Activated CD8-positive, alpha-beta memory T cell treated with anti-CD3 and anti-CD28 coated beads, Interleukin-2, amount 50 U/mL, for 1 hour (primary cell): ENCODE data around the gene BIRC5.

Experiments used
- DNase-seq: peaks from one replicate; pipeline ENCODE4 v3.0.0-alpha.2; 2020; ENCODE audit errors: extremely low read depth

The BIRC5 gene

GRCh38 chr17:78255953-78256706, 42.1 kb downstream of the BIRC5 start:
- no peak for DNase-seq

- DNase-seq: no peak
These were observed 42.9 kb downstream of the BIRC5 start for GRCh38 chr17:78256707-78257591.

DNA sequence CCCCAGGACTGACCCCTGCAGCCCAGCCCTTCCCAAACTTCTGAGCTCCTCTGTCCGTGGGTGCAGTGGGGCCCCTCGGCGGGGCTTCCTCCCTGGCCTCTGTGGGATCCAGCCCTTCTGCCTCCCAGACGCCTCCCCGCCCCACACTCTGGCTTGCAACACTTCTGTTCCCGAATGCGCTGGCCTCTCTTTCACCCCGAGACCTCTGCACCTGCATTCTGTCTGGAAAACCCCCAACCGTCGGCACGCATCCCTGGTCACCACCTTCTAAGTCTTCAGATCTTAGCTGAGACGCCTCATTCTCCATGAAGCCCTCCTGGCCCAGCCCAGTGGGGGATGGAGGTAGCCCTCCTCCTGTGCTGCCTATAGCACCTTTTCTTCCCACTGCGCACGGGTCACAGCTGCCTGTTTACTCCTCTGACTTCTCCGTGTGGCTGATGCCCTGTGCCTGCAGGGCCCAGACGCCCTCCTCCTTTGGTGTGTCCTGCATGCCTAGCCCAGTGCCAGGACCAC, 43.8 kb downstream of the BIRC5 start:
- DNase-seq: no peak

- no peak for DNase-seq
These were observed 44.5 kb downstream of the BIRC5 start for GRCh38 chr17:78258323-78259191.

- no peak for DNase-seq
These were observed 45.1 kb downstream of the BIRC5 start for GRCh38 chr17:78259192-78259554.

DNA sequence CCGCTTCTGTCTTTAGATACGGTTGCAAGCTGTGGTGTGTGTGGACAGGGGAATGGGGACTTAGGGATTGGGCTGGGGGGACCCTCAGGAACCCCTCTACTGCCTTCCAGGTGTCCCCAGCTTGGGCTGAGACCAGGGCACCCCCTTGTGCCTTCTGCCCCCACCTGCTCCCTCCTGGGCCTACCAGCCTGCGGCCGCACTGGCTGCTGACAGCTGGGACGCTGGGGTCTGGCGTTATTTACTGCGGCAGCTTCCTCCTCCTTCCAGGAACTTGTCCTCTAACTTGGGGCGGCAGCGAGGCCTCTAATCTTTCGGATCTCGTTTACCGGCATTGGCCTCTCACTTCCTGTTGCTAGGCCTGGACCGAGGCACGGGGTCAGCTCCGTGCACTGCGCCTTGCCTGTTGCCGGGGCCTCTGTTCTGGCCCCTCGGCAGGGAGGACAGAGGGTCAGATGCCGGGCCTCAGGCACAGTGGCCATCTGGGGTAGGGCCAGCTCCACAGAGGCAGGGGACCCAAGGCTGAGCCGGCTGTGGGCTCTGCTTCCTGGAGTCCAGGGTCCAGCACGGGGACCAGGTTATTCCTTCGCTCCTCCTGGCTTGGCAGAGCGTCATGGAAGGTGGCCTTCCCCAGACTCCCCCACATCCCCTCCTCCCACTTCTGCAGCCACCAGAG, 49.1 kb downstream of the BIRC5 start:
- DNase-seq: no peak

- no peak for DNase-seq
These were observed 49.8 kb downstream of the BIRC5 start for GRCh38 chr17:78263736-78264340.

GRCh38 chr17:78264590-78264989, 50.5 kb downstream of the BIRC5 start:
- no peak for DNase-seq

DNA sequence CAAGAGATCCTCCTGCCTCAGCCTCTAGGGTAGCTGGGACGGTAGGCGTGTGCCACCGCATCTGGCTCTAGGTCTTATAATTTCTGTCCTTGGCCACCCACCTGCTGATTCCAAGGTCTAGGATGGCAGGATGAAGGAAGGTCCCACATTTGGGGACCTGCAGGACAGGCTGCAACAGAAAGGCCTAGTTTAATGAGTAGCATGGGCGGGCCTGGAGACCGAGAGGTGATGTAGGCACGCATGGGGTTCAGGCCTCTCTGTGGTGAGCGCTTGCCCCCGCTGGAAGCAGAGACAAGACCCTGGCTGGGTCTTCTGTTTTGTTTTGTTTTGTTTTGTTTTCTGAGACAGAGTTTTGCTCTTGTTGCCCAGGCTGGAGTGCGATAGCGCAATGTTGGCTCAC, 51.1 kb downstream of the BIRC5 start:
- no peak for DNase-seq

GRCh38 chr17:78266231-78266631, 52.2 kb downstream of the BIRC5 start:
- DNase-seq: no peak

DNA sequence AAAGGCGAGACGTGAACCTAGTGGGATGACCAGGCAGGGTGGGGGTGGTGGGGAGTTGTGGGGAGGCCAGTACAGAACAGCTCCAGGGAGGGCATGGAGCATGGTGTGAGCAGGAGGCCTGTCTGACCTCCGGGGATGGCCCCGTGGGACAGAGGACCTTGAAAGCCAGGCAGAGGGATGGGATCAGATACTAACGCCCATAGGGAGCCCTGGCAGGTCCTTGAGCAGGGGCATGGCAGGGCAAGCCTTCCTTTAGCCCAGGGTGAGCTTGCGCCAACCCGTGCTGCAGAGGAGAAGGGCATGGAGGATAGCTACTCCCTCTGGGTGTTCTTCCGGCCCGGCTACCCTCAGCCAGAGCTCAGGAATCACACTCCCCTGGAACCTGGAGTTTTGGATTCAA, 52.7 kb downstream of the BIRC5 start:
- DNase-seq: no peak

DNA sequence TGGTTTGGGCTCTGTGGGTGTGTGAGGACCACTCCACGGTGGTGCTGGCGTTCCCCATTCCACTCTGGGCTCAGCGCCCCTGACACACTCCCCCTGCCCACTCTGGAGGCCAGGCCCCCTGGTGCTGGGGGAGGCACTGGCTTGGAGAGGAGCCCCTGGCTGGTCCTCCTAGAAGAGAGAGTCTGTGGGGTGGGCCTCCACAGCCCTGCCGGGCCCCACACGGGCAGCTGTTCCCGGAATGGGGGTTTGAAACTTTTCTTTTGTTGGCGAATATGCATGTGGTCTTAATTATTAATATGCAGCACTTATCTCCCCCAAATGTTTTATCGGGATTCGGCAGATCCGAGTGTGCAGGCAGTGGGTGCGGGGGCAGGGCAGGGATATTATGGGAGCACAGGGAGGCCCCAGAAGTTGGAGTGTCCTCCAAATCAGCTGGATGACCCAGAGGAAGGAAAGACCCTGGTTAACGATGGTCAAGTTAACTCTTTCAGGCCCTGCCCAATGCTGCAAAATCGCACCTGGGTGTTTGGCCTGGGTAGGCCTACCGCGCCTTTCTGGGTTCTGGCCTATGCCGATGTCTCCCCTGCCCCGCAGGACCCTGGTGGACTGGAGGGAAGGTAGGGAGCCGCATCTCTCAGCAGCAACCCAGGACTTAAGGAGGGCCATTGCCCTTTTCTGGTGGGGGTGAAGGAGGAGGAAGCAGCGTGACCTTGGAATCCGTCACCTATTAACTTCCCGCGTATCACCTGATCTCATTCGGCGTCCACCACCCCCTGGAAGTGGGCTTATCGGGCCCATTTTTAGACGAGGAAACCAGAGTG, 53.4 kb downstream of the BIRC5 start:
- DNase-seq: no peak

DNA sequence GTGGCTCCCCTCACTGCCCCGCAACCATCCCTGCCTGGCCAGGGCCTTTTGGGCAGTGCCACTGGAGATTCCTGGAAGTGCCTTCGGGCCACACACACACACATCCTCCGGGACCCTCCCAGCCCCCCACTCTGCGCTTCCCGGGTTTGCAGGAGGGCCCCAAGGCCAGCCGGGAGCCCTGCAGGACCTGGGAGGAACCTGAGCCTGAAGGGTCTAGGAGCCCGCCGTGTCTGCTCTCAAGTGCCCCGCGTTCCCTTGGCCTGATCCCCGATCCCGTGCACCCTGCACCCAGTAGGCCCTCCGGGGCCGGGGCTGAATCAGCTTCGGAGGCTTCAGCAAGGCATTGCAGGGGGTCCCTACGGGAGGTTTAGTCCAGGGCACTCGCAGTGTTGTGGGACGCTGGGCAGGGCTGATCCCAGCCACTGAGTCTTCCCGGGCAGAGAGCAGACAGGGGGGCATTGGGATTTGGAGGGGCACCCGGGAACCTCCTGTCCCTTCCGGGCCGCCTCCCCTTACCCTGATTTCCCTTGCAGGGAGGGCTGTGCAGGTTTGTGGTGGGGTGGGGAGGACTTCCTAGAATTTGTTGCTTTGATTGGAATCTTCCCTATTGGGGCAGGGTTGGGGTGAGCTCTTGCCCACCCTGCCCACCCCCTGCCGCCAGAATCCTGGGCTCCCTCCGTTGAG, 54.3 kb downstream of the BIRC5 start:
- no peak for DNase-seq

- no peak for DNase-seq
These were observed 55.2 kb downstream of the BIRC5 start for GRCh38 chr17:78268951-78269905.

GRCh38 chr17:78269955-78270381, 55.9 kb downstream of the BIRC5 start:
- no peak for DNase-seq

DNA sequence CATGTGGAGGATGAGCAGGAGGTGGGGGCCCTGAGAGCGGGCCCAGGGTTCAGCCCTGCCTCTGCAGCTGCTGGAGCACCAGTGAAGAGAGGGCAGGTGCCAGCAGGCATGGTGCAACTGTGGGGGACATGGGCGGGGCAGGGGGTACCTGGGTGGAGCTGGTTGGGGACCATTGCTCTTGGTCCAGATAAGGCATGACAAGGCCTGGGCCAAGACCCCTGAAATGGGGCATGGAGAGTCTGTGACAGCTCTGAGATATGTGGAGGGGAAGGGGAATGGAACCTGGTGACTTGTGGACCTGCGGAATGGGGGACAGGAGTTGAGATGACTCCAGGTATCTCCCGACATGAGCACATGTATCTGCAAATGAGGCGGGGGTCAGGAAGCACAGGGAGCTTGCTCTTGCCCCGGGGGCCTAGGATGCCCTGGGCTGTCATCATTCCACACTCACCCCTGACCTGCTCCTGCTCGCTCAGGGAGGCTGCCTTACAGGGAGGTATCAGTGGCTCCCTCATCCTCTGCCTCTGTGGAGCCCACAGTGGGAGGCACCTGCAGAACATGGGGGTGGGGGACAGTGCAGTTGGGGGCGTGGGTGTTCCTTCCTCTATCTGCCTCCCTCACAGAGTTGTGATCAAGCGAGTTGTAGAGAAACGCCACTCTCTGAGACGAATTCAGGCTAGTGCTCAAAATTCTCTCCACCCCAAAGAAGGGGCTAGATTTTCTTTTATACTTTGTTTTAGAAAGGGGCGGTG, 57.5 kb downstream of the BIRC5 start:
- no peak for DNase-seq

GRCh38 chr17:78272181-78272913, 58.3 kb downstream of the BIRC5 start:
- DNase-seq: no peak
